Central memory CD8-positive, alpha-beta T cell (primary cell): Measurements from ENCODE around the gene LRRC61.

Source experiments
- ATAC-seq: fragments of 150-1000 bp; cut with Tn5 transposase; replicated peaks from 2 replicates; pipeline ENCODE4 v1.10.0; 2022; ENCODE audit warnings: mild to moderate bottlenecking, moderate FRiP score, moderate number of reproducible peaks; ENCODE audit not compliant: poor library complexity, severe bottlenecking; ENCODE audit errors: extremely low read depth
- DNase-seq, 2 donors: peaks; one replicate each; pipeline ENCODE4 v3.0.0; 2021; ENCODE audit warnings: low spot score in 2 of 2
- H3K27ac Mint-ChIP-seq: one replicate; pipeline ENCODE4 v1.8.0; 2022; ENCODE audit warnings: low read depth, mild to moderate bottlenecking, moderate library complexity, mixed read lengths
- H3K27me3 Mint-ChIP-seq: one replicate; pipeline ENCODE4 v1.8.0; 2022; ENCODE audit warnings: mixed read lengths
- H3K36me3 Mint-ChIP-seq: one replicate; pipeline ENCODE4 v1.8.0; 2022; ENCODE audit warnings: mild to moderate bottlenecking, moderate library complexity, mixed read lengths; ENCODE audit not compliant: insufficient read depth
- H3K4me1 Mint-ChIP-seq: one replicate; pipeline ENCODE4 v1.8.0; 2022; ENCODE audit warnings: mixed read lengths
- H3K4me3 Mint-ChIP-seq: one replicate; pipeline ENCODE4 v1.8.0; 2022; ENCODE audit warnings: mild to moderate bottlenecking, moderate library complexity, mixed read lengths
- H3K9me3 Mint-ChIP-seq: one replicate; pipeline ENCODE4 v1.8.0; 2022; ENCODE audit warnings: mixed read lengths

LRRC61 gene

GRCh38 chr7:150337659-150338081, 14.5 kb downstream of the LRRC61 start:
- ATAC-seq (no peak), DNase-seq (no peak)
- Mint-ChIP-seq H3K4me1 (peaks cover 5% of the 10 kb centered on the region), H3K9me3 (no peaks in the 10 kb centered on the region), H3K27me3 (peaks cover 11% of the 10 kb centered on the region), H3K4me3 (no peak overlapping the region), H3K27ac (no peak overlapping the region), H3K36me3 (peaks cover 9% of the 10 kb centered on the region)

- no peak for ATAC-seq
- H3K36me3 Mint-ChIP-seq = peaks cover 6% of the 10 kb centered on the region
- no peak for DNase-seq
- H3K27ac Mint-ChIP-seq = no peak overlapping the region
- no peak overlapping the region for H3K4me3 Mint-ChIP-seq
- H3K27me3 Mint-ChIP-seq = peaks cover 17% of the 10 kb centered on the region
- no peaks in the 10 kb centered on the region for H3K9me3 Mint-ChIP-seq
- H3K4me1 Mint-ChIP-seq = peaks cover 5% of the 10 kb centered on the region
These were observed 15.1 kb downstream of the LRRC61 start for GRCh38 chr7:150338166-150338829.

DNA sequence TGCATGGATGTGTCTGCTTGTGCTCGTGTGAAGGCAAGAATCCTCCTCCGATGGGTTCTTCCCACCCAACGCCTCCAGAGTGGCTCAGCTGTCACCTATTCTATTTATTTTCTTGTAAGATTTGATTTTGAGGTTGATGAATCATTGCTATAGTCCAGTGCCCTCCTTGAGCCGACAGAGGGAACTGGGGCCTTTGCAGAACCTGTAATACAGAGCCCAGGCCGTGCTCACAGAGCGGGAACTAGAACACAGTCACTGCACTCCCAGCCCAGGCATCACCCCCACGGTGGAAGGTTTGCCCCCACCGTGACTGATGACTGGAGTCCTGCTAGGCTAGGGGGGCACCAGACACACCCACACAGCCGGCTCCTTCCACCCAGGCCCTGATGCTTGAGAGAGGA, 16.3 kb downstream of the LRRC61 start:
- H3K27ac Mint-ChIP-seq = no peak overlapping the region
- H3K4me3 Mint-ChIP-seq = no peak overlapping the region
- DNase-seq = no peak
- no peak for ATAC-seq
- H3K4me1 Mint-ChIP-seq = peaks cover 5% of the 10 kb centered on the region
- H3K36me3 Mint-ChIP-seq = peaks cover 6% of the 10 kb centered on the region
- peaks cover 24% of the 10 kb centered on the region for H3K27me3 Mint-ChIP-seq
- no peaks in the 10 kb centered on the region for H3K9me3 Mint-ChIP-seq

GRCh38 chr7:150340024-150340749, 17.0 kb downstream of the LRRC61 start:
- no peak for DNase-seq
- Mint-ChIP-seq H3K27ac (no peak overlapping the region), H3K9me3 (no peaks in the 10 kb centered on the region), H3K4me3 (no peak overlapping the region), H3K4me1 (peaks cover 5% of the 10 kb centered on the region), H3K36me3 (peaks cover 6% of the 10 kb centered on the region), H3K27me3 (peaks cover 24% of the 10 kb centered on the region)
- no peak for ATAC-seq

DNA sequence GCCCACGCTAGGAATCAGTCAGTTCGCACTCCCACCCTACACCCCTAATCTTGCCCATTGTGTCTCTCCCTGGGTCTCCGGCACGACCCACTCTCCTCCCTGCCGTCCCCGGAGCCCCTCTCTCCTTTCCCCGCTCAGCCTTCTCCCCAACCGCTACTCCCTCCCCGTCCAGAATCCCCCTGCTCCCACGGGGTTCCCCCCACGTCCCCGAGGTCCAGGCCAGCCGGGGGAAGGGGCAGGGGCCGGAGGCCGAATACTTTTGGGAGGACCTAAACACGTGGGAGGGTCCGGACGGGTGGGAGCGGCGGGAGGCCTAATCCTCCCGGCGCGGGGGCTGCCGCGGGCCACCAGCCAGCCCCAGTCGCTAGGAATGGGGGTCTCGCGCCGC, 17.7 kb downstream of the LRRC61 start:
- no peak for DNase-seq
- peaks cover 27% of the 10 kb centered on the region for H3K27me3 Mint-ChIP-seq
- H3K9me3 Mint-ChIP-seq = no peaks in the 10 kb centered on the region
- no peak overlapping the region for H3K4me3 Mint-ChIP-seq
- ATAC-seq = no peak
- peaks cover 5% of the 10 kb centered on the region for H3K4me1 Mint-ChIP-seq
- peaks cover 6% of the 10 kb centered on the region for H3K36me3 Mint-ChIP-seq
- H3K27ac Mint-ChIP-seq = no peak overlapping the region

GRCh38 chr7:150341263-150342120, 18.3 kb downstream of the LRRC61 start, which contains the start of gene RARRES2:
Gene RARRES2 (minus strand): TSS chr7:150341629. CDS start chr7:150340609, 1,020 bp downstream.
- Mint-ChIP-seq H3K9me3 (no peaks in the 10 kb centered on the region), H3K4me3 (no peak within 1 kb of the TSS), H3K27me3 (peaks cover 33% of the 10 kb centered on the region), H3K4me1 (peaks cover 5% of the 10 kb centered on the region), H3K36me3 (peaks cover 6% of the 10 kb centered on the region), H3K27ac (no peak within 1 kb of the TSS)
- ATAC-seq (no peak), DNase-seq (no peak)

DNA sequence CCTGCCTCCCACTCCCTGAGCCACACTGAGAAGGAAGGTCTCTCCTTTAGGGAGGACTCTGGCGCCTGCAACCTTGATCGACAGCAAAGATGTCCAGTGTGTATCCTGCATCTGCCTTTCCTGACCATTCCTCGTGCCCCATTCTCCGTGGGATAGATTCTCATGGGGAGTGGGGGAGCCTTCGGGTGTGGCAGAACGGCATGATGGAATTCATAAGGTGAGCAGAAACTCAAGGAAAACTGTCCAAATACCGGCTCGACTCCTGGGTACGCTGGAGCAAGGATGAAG, 18.9 kb downstream of the LRRC61 start:
- peaks cover 6% of the 10 kb centered on the region for H3K36me3 Mint-ChIP-seq
- DNase-seq (no peak), ATAC-seq (no peak)
- H3K4me3 Mint-ChIP-seq = no peak overlapping the region
- no peak overlapping the region for H3K27ac Mint-ChIP-seq
- no peaks in the 10 kb centered on the region for H3K9me3 Mint-ChIP-seq
- peaks cover 5% of the 10 kb centered on the region for H3K4me1 Mint-ChIP-seq
- H3K27me3 Mint-ChIP-seq = peaks cover 38% of the 10 kb centered on the region

DNA sequence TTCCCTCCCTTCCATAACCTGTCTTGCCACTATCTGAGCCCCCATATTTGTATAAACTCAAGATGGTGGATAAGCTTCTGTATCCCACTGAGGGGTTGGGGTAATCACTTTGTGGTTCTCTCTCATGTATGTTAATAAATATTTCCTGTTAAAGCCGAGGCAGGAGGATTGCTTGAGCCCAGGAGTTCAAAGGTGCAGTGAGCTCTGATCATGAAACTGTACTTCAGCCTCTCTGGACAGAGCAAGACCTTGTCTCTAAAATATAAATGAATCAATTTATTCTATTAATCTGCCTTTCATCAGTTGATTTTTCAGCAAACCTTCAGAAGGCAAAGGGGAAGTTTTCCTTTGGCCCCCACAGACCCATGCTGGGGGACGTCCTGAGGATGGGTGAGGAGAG, 20.1 kb downstream of the LRRC61 start:
- H3K27me3 Mint-ChIP-seq = peaks cover 38% of the 10 kb centered on the region
- peaks cover 3% of the 10 kb centered on the region for H3K36me3 Mint-ChIP-seq
- H3K4me1 Mint-ChIP-seq = peaks cover under 1% of the 10 kb centered on the region
- no peaks in the 10 kb centered on the region for H3K9me3 Mint-ChIP-seq
- H3K27ac Mint-ChIP-seq = no peak overlapping the region
- ATAC-seq (no peak), DNase-seq (no peak)
- no peak overlapping the region for H3K4me3 Mint-ChIP-seq

DNA sequence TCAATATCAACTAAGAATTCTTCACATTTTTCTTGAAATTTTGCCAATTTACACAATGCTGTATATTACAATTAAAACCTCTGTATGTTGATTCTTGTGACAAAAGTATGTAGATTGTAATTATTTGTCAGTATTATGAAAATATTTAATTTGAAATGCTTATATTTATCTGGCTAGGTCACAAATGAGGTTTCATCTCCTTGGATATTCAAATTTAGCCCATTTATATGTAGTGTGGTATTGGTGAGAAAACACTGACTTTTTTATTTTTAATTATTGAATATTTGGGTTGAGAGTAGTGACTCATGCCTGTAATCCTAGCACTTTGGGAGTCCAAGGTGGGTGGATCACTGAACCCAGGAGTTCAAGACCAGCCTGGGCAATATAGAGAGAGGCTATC, 21.1 kb downstream of the LRRC61 start:
- Mint-ChIP-seq H3K4me3 (no peak overlapping the region), H3K36me3 (peaks cover 2% of the 10 kb centered on the region), H3K9me3 (no peaks in the 10 kb centered on the region), H3K4me1 (no peaks in the 10 kb centered on the region), H3K27me3 (peaks cover 38% of the 10 kb centered on the region), H3K27ac (no peak overlapping the region)
- no peak for DNase-seq
- no peak for ATAC-seq

DNA sequence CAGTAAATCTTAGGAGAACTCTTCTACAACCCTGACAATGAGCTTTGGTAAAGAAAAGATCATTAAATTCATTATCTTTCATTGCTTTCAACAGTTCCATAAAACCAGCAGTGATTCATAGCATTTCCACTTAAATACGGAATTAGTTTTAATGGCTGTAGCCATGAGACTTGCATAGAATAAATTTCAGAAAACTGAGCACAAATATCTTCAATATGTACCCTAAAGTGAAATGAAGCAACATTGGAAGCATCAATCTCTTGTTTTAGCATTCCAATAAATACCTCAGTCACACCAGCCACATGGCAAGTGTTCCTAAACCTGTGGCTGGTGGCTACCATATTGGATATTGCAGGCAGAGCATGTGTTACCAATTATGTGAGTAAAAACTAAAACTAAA, 21.9 kb downstream of the LRRC61 start:
- no peak for DNase-seq
- no peak for ATAC-seq
- Mint-ChIP-seq H3K27ac (no peak overlapping the region), H3K4me1 (no peaks in the 10 kb centered on the region), H3K9me3 (no peaks in the 10 kb centered on the region), H3K36me3 (peaks cover 2% of the 10 kb centered on the region), H3K4me3 (no peak overlapping the region), H3K27me3 (peaks cover 38% of the 10 kb centered on the region)

DNA sequence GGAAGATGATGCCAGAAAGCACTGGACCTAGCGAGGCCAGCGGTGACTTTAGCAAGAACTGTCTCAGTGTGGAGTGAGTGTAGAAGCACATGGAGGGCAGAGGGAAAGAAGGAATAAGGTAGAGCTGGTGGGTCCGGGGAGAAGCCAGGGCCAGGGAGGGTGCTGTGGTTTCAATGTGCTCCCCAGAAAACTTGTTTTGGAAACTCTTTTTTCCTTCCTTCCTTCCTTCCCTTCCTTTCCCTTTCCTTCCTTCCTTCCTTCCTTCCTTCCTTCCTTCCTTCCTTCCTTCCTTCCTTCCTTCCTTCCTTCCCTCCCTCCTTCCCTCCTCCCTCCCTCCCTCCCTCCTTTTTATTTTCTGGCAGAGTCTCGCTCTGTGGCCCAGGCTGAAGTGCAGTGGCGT, 23.8 kb downstream of the LRRC61 start:
- H3K27me3 Mint-ChIP-seq = peaks cover 33% of the 10 kb centered on the region

DNA sequence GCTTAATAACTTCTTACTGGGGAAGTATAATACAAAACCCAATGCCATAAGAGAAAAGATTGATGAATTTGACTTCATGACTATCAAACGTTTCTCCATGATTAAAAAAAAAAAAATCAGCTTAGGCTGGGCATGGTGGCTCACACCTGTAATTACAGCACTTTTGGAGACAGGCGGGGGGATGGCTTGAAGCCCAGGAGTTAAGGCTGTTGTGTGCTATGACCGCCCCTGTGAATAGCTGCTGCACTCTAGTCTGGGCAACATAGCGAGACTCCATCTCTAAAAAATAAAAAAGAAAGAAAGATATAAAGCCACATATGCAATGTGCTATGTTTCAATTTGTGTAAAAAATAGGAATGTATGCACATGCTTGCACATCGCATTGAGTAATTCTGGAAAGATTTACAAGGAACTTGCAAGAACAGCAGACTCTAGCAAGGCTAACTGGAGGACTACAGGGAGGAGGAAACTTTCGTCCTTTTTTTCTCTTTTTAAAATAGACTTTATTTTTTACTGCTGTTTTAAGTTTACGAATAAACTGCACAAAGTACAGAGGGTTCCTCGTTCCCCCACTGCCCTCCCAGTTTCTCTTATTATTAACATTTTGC, 28.5 kb downstream of the LRRC61 start:
- peaks cover 2% of the 10 kb centered on the region for H3K36me3 Mint-ChIP-seq
- no peak overlapping the region for H3K4me3 Mint-ChIP-seq
- ATAC-seq = no peak
- H3K9me3 Mint-ChIP-seq = no peaks in the 10 kb centered on the region
- H3K4me1 Mint-ChIP-seq = peaks cover 6% of the 10 kb centered on the region
- no peak for DNase-seq
- peaks cover 3% of the 10 kb centered on the region for H3K27me3 Mint-ChIP-seq
- H3K27ac Mint-ChIP-seq = no peak overlapping the region

More for the DNA sequence above, 23.8 kb downstream of the LRRC61 start:
- Mint-ChIP-seq H3K27ac (no peak overlapping the region), H3K4me3 (no peak overlapping the region), H3K9me3 (no peaks in the 10 kb centered on the region), H3K4me1 (no peaks in the 10 kb centered on the region), H3K36me3 (no peaks in the 10 kb centered on the region)
- ATAC-seq (no peak), DNase-seq (no peak)
